Measurements from ENCODE around the gene RSL24D1. TPM values are rescaled to one million over a fixed set of nuclear protein-coding genes. Genes with fewer than 3 reads are reported as not detected.
A peak's percentile ranks its signal among the peaks of the same experiment; 100 is the strongest.
"Not testable (repeated sequence)": the region's sequence is repeated elsewhere in the genome, so short reads cannot be mapped to it uniquely, and the experiment has no call there.

RSL24D1 gene
- total RNA-seq, 1 donor from 2014 or later, result 14.2 TPM

- ATAC-seq (no peak), DNase-seq (ENCODE audit: low spot score) (no peak)
These were observed 23.9 kb upstream of the RSL24D1 start for GRCh38 chr15:55220606-55221005.

- ATAC-seq, result no peak
- no peak for DNase-seq (ENCODE audit: low spot score)
These were observed 21.3 kb upstream of the RSL24D1 start for GRCh38 chr15:55218056-55218455.

GRCh38 chr15:55204464-55204863 is 7.7 kb upstream of the RSL24D1 start:
- no peak for ATAC-seq
- DNase-seq (ENCODE audit: low spot score), result no peak

- no peak for DNase-seq (ENCODE audit: low spot score)
These were observed 5.5 kb upstream of the RSL24D1 start for GRCh38 chr15:55202206-55202605.

GRCh38 chr15:55198706-55199105 is 2.0 kb upstream of the RSL24D1 start:
- no peak for ATAC-seq
- DNase-seq (ENCODE audit: low spot score), result no peak

More at GRCh38 chr15:55202206-55202605, 5.5 kb upstream of the RSL24D1 start:
- no peak for ATAC-seq

GRCh38 chr15:55197719-55198118 is 978 bp upstream of the RSL24D1 start:
- no peak for ATAC-seq

GRCh38 chr15:55197362-55197705 is 593 bp upstream of the RSL24D1 start:
- ATAC-seq, result no peak
- DNase-seq (ENCODE audit: low spot score), result no peak

More at GRCh38 chr15:55197719-55198118, 978 bp upstream of the RSL24D1 start:
- DNase-seq (ENCODE audit: low spot score), result no peak

- no peak for DNase-seq (ENCODE audit: low spot score)
- no peak for ATAC-seq
These were observed 745 bp downstream of the RSL24D1 start for GRCh38 chr15:55195996-55196395.

GRCh38 chr15:55194256-55194655 is 2.5 kb downstream of the RSL24D1 start:
- DNase-seq (ENCODE audit: low spot score) (no peak), ATAC-seq (no peak)

- ATAC-seq, result no peak
- no peak for DNase-seq (ENCODE audit: low spot score)
These were observed 10.4 kb downstream of the RSL24D1 start for GRCh38 chr15:55186331-55186730.

- ATAC-seq (no peak), DNase-seq (ENCODE audit: low spot score) (no peak)
These were observed 13.1 kb downstream of the RSL24D1 start for GRCh38 chr15:55183679-55184078.

GRCh38 chr15:55179141-55179540 is 17.6 kb downstream of the RSL24D1 start:
- DNase-seq (ENCODE audit: low spot score), result no peak
- no peak for ATAC-seq

GRCh38 chr15:55170361-55170760 is 26.4 kb downstream of the RSL24D1 start:
- DNase-seq (ENCODE audit: low spot score) (no peak), ATAC-seq (no peak)

- peak; percentile 57 for DNase-seq (ENCODE audit: low spot score)
- ATAC-seq, result peak; percentile 95
These were observed 28.3 kb downstream of the RSL24D1 start for GRCh38 chr15:55168350-55168974.

GRCh38 chr15:55164284-55164683 is 32.5 kb downstream of the RSL24D1 start:
- DNase-seq (ENCODE audit: low spot score), result no peak

GRCh38 chr15:55151631-55152030 is 45.1 kb downstream of the RSL24D1 start:
- ATAC-seq, result no peak
- DNase-seq (ENCODE audit: low spot score), result no peak

More at GRCh38 chr15:55164284-55164683, 32.5 kb downstream of the RSL24D1 start:
- no peak for ATAC-seq

GRCh38 chr15:55143132-55143531 is 53.6 kb downstream of the RSL24D1 start:
- not testable (repeated sequence) for DNase-seq (ENCODE audit: low spot score); ATAC-seq

- ATAC-seq (no peak), DNase-seq (ENCODE audit: low spot score) (no peak)
These were observed 62.8 kb downstream of the RSL24D1 start for GRCh38 chr15:55133972-55134371.

GRCh38 chr15:55132672-55133071 is 64.1 kb downstream of the RSL24D1 start:
- ATAC-seq, result no peak
- no peak for DNase-seq (ENCODE audit: low spot score)
